Activated CD8-positive, alpha-beta memory T cell treated with anti-CD3 and anti-CD28 coated beads, Interleukin-2, amount 50 U/mL, for 24 hours (primary cell): Measurements from ENCODE around the gene PLPPR1.

ENCODE experiments used
- DNase-seq: peaks from one replicate; pipeline ENCODE4 v3.0.0-alpha.2; 2020; ENCODE audit errors: extremely low read depth

PLPPR1 gene

GRCh38 chr9:101047848-101048397, 19.4 kb downstream of the PLPPR1 start:
- no peak for DNase-seq

- no peak for DNase-seq
These were observed 22.1 kb downstream of the PLPPR1 start for GRCh38 chr9:101050650-101051049.

GRCh38 chr9:101054657-101055056, 26.1 kb downstream of the PLPPR1 start:
- DNase-seq: no peak

GRCh38 chr9:101055516-101055915, 27.0 kb downstream of the PLPPR1 start:
- no peak for DNase-seq

- DNase-seq: no peak
These were observed 34.2 kb downstream of the PLPPR1 start for GRCh38 chr9:101062686-101063085.

- no peak for DNase-seq
These were observed 34.7 kb downstream of the PLPPR1 start for GRCh38 chr9:101063192-101063591.

GRCh38 chr9:101064206-101064605, 35.7 kb downstream of the PLPPR1 start:
- no peak for DNase-seq

GRCh38 chr9:101065930-101066329, 37.4 kb downstream of the PLPPR1 start:
- DNase-seq: no peak

GRCh38 chr9:101068696-101069095, 40.2 kb downstream of the PLPPR1 start:
- no peak for DNase-seq

- no peak for DNase-seq
These were observed 43.7 kb downstream of the PLPPR1 start for GRCh38 chr9:101072259-101072658.

GRCh38 chr9:101073122-101073521, 44.6 kb downstream of the PLPPR1 start:
- no peak for DNase-seq

GRCh38 chr9:101081641-101082040, 53.1 kb downstream of the PLPPR1 start:
- no peak for DNase-seq

GRCh38 chr9:101083448-101084202, 55.1 kb downstream of the PLPPR1 start:
- no peak for DNase-seq

GRCh38 chr9:101087426-101087825, 58.9 kb downstream of the PLPPR1 start:
- DNase-seq: no peak

GRCh38 chr9:101092922-101093321, 64.4 kb downstream of the PLPPR1 start:
- no peak for DNase-seq

- no peak for DNase-seq
These were observed 65.1 kb downstream of the PLPPR1 start for GRCh38 chr9:101093620-101094019.

GRCh38 chr9:101094686-101095085, 66.2 kb downstream of the PLPPR1 start:
- no peak for DNase-seq

- no peak for DNase-seq
These were observed 68.7 kb downstream of the PLPPR1 start for GRCh38 chr9:101097210-101097609.

- DNase-seq: no peak
These were observed 69.9 kb downstream of the PLPPR1 start for GRCh38 chr9:101098392-101098791.

- DNase-seq: no peak
These were observed 85.8 kb downstream of the PLPPR1 start for GRCh38 chr9:101114317-101114716.

GRCh38 chr9:101115102-101115501, 86.6 kb downstream of the PLPPR1 start:
- no peak for DNase-seq

GRCh38 chr9:101117161-101117560, 88.6 kb downstream of the PLPPR1 start:
- no peak for DNase-seq

- DNase-seq: no peak
These were observed 90.8 kb downstream of the PLPPR1 start for GRCh38 chr9:101119206-101119819.
